ENCODE measurements around the gene SMYD4. TPM values are rescaled to one million over a fixed set of nuclear protein-coding genes. Genes with fewer than 3 reads are reported as not detected.

Gene SMYD4
- total and polyA plus RNA-seq, 2 experiments from 2014 or later = 17.0 to 21.9 TPM

GRCh38 chr17:1820528-1821252 lies 9.0 kb downstream of the SMYD4 start:
- no peak overlapping the region for H3K27ac Mint-ChIP-seq
- no peak overlapping the region for H3K27ac ChIP-seq (ENCODE audit: low read depth)

More at GRCh38 chr17:1820528-1821252, 9.0 kb downstream of the SMYD4 start:
- H3K4me1 Mint-ChIP-seq = peaks cover 4% of the 10 kb centered on the region
- H3K4me3 Mint-ChIP-seq = no peak overlapping the region
- H2AFZ ChIP-seq = no peak overlapping the region
- H3K4me1 ChIP-seq (ENCODE audit: insufficient read depth) = no peaks in the 10 kb centered on the region
- H3F3A ChIP-seq (replicated peaks; ENCODE audit: low read depth) = 0 out of 2 replicates have a peak, but pooled peaks cover 2% of the 10 kb centered on the region
- peaks cover 47% of the 10 kb centered on the region for H3K36me3 Mint-ChIP-seq (ENCODE audit: low read depth)
- H3K9me2 ChIP-seq (ENCODE audit: insufficient read depth) = no peaks in the 10 kb centered on the region
- no peaks in the 10 kb centered on the region for H3K27me3 ChIP-seq (ENCODE audit: insufficient read depth)
- H3K9me3 Mint-ChIP-seq = no peaks in the 10 kb centered on the region
- no peak overlapping the region for H3K4me3 ChIP-seq
- peaks cover 27% of the 10 kb centered on the region for H3K79me2 ChIP-seq (replicated peaks; ENCODE audit: insufficient read depth)
- TF ChIP-seq CTCF (conservative IDR thresholded peaks at IDR 0.05; ENCODE audit: low read depth in 2 of 2) (no peak), POLR2AphosphoS5 (IDR thresholded peaks at IDR 0.05; ENCODE audit: low read depth) (no peak), ZNF331 (CRISPR knock-in tag; IDR thresholded peaks at IDR 0.05; ENCODE audit: low read depth) (no peak), ZNF114 (CRISPR knock-in tag; IDR thresholded peaks at IDR 0.05) (no peak), ETS1 (IDR thresholded peaks at IDR 0.05) (no peak), ZNF462 (CRISPR knock-in tag; IDR thresholded peaks at IDR 0.05) (no peak), REST (IDR thresholded peaks at IDR 0.05; ENCODE audit: unreplicated experiment) (no peak), EZH2 (IDR thresholded peaks at IDR 0.05; ENCODE audit: low read depth, unreplicated experiment) (no peak)
- H3K27me3 Mint-ChIP-seq (ENCODE audit: insufficient read depth, low read depth, poor library complexity) = no peaks in the 10 kb centered on the region
- no peak for DNase-seq (ENCODE audit: low spot score)
- no peaks in the 10 kb centered on the region; the same call in none of the 2 replicates for H4K20me1 ChIP-seq (replicated peaks; ENCODE audit: insufficient read depth)
- peaks cover 4% of the 10 kb centered on the region for H3K36me3 ChIP-seq (ENCODE audit: insufficient read depth)
- ATAC-seq = no peak
- H3K4me2 ChIP-seq = no peak overlapping the region
